DMS79 (cell line): ENCODE data around the gene KCNMA1.

ENCODE experiments used
- DNase-seq: peaks from one replicate; lab custom pipeline; 2025; lab: John Stamatoyannopoulos, UW

KCNMA1 gene

GRCh38 chr10:77111611-77112550, 525.7 kb downstream of the KCNMA1 start:
- no peak for DNase-seq

DNA sequence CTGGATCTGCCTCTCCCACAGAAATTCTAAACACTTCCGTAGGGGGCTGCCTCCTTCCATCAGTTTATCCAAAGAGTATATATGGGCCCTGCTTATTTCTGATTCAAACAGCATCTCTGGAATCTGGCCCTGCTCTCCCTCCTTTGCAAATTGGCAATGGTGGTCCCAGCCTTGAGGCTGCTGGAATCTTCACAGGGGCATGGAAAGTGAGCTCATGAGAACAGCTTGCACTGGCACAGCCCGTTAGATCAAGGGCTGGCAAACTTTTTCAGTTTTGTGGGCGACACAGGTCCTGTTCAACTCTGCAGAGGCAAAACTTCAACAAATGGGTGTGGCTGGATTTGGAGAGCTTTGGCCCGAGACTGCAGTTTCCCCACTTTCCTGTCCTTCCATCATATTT, 526.9 kb downstream of the KCNMA1 start:
- no peak for DNase-seq

DNA sequence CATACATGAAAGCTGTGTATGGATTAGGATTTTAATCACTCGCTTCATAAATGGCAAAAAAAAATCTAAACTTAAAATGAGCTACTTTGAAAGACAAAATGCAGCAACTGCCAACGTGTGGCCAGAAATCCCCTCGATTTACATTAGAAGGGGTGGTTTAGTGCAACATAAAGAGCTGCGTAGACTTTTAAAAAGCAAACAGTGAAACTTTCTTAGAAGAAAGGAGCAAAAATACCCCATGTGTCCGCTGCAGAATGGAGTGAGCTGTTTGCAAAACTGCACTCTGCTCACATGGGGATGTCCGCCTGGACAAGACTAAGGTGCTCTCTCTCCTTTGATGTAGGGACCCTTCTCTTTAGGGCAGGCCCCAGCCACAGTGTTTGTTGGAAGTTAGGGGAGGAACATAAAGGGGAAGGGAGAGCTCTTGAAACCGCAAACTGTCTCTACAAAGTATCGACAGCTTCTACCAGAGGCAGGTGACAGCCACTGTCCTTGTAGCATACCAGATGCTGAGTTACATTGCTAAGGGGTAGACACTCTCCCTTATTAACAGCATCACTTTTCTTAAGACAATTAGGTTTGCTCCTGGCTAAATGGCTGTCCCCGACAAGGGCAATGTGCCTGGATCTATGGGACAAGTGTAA, 528.1 kb downstream of the KCNMA1 start:
- DNase-seq: no peak

GRCh38 chr10:77106676-77107075, 530.9 kb downstream of the KCNMA1 start:
- DNase-seq: no peak

GRCh38 chr10:77105761-77106221, 531.8 kb downstream of the KCNMA1 start:
- DNase-seq: no peak

DNA sequence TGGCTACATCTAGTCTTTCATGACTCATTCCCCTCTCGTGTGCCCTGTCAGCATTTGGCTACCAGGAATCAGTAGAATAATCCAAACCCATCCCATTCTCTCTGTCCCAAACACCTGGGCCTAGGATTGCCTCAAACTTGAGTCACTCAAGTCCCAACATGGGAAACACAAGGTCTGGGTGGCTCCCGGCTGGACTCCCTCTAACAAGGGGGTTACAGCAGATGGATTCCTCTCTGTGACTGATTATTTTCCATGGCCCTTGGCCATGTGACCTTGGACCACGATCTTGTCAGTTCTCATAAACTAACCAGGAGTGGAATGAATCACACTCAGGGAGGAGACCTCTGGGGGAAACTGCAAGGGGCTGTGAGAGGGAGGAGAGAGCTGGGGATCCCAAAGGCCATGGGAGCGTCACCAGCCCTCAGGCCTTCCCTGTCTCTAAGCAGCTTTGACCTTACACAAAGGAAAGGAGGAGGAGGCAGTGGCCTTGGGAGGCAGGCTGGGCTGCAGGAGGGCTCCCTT, 533.1 kb downstream of the KCNMA1 start:
- DNase-seq: no peak

DNA sequence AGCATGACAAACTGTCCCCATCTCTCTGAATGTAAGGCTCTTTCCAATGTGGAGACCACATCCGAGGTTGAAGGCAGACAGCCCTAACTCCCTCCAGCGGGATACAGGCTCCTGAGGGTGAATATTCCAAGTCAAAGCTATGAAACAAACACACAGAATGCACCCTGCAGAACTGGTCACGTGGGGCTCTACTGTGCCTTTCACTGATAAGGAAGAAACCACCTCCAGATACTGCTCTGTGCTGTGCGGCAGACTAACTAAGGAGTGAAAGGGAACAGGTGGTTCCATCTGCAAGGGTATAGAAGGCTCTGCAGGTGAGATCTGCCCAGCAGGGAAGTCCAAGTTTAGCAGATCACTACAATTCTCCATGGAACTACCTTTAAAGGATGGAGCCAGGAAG, 534.4 kb downstream of the KCNMA1 start:
- DNase-seq: no peak

GRCh38 chr10:77101341-77101740, 536.3 kb downstream of the KCNMA1 start:
- DNase-seq: no peak

GRCh38 chr10:77099136-77099535, 538.5 kb downstream of the KCNMA1 start:
- DNase-seq: no peak

DNA sequence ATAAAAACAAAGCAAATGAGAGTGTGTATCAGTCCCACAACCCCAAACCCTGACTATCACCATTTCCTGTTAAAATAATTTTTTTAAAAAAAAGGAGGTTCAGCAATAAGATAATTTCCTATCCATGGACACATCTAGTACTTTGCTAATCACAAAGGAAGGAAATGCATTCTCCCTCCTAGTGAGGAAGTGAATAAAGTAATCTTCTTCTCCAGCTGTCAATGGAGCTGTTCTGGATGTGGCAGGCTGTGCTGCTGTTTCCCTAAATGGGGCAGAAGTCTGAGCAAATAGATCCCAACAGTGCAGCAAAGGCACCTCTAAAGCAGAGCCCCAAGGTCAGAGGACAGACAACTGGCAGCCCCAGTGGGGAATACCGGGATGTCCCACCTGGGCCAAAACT, 540.0 kb downstream of the KCNMA1 start:
- no peak for DNase-seq

DNA sequence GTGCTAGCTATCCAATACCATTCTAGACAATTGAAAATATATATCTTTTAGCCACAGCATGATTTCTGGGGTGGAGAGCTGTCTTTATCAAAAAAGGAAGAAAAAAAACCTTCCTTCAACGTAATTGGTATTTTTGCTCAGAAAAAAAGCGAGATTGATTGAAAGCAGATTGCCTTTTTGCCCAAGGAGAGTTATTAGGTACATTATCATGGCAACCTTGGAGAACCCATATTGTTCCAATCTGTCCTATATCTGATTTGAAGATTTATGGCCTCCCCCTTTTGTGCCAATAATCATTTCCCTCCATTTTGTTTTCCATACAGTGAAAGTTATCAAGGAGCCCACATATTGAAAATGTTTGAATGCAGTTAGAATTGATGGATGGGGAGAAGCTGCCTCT, 544.5 kb downstream of the KCNMA1 start:
- no peak for DNase-seq

DNA sequence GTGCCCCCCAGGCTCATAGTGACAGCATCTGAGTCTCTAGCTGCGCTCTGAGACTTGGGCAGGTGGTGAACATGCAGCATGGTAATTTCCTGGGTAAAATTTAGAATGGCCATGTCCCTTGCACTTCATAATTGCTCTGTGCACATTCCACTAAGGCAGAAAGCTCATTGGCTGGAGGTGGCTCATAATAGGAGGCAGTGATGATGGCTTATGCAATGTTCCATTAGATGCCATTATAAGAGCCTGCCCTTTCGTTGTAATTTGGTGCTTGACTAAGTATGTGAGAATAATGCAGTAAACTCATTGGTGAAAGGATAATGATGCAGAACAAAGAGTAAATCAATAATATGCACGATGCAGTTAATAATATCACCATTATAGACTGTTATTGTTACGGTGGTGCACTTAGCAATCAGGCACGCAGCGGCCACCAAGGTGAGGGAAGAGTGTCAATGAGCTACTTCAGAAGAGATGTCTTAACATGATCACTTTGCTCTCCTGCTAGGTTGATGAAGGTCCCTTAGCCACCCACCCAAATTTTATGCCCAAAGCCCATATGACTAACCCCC, 545.9 kb downstream of the KCNMA1 start:
- DNase-seq: peak; percentile 64

DNA sequence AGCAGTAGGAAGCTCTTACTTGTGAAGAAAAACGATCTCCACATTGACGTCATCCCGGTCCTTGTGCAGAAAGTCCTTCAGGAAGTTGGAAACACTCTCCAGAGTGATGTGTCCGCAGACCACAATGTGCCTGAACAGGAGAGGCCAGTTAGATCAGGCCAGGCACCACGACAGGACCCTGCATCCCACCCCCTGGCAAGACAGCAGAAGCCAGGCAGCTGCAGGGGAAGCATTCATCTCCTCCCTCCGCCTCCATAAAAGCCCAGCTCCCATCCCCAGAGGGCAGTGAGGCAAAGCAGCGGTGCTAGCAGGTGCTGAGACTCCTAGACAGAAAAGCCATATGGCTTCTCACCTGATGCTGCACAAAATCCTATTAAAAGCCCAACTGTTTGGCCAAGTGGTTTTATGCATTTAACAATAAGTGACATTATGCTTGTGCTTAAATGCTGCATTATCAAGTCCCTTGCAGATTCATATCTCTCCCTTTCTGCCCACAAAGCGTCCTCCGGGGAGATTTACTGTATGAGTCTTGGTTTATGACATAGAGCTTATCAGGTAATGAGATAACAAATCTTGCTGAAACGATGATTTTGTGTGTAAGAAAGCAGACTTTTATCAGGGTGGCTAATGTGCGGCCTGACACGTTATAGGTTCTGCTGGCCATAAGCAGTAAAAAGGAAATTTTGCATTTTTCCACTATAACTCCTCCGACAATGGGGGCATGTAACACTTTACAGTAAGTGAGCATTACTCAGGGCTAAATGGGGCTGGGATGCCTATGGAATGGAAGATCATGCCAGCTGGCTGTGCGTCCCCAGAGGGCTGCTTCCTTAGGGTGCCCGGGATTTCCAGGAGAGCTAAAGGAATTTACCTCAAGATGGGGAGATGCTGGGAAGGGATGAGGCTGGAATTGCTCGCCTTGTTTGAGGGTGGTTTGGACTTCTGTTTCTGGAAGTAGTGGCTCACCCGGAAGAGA, 546.9 kb downstream of the KCNMA1 start:
- DNase-seq: no peak

DNA sequence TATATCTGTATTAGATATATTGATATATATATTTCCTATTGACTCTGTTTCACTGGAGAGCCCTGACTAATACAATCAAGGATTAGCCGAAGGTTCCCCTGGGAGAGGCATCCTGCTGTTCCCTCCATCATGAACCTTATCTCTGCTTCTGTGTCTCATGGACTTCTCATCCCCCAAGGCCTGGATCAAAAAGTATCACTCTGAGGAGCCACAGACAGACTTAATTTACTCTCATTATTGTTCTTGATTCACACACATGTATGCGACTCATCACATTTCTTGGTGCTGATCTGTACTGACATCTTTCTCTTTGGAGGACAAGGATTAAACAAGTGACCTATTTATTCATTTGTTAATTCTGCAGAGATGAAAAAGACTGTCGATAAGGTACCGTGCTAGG, 550.2 kb downstream of the KCNMA1 start:
- DNase-seq: no peak

GRCh38 chr10:77086081-77086480, 551.5 kb downstream of the KCNMA1 start:
- no peak for DNase-seq

DNA sequence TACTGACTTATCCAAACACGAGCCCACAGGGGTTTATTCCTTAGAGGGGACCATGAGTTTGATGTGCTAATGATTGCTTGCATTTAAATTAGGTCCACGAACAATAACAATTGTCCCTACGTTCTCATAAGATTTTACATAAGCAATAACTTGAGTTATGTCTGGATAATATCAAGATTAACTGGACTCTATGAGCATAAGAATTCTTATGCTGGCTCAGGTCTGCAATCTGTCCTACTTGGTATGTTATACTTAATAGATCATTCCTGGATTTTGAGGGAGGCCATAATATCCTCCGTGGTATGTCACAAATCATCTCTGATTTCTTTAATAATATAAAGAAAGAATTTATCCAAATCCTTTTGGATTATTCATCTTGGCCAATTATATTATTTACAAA, 552.3 kb downstream of the KCNMA1 start:
- no peak for DNase-seq

GRCh38 chr10:77084431-77085144, 553.0 kb downstream of the KCNMA1 start:
- DNase-seq: no peak

- no peak for DNase-seq
These were observed 554.9 kb downstream of the KCNMA1 start for GRCh38 chr10:77082601-77083252.

DNA sequence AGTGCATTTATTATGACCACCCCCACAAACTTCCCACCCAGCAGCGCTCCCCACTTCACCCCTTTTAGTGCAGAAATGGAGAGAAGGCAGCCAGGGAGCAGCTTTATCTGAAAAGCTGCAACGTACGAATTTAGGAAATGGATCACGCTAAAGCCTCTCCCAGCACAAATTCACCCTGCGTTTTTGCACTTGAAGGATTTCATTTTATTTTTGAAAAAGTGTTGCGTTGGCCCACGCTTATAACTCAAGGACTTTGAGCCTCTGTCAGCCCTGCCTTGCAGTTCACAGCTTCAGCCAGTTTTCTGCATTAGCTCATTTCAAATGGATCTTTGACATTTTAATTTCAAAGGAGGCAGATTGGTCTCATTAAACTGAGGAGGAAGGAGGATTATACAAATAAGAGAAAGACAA, 556.1 kb downstream of the KCNMA1 start:
- no peak for DNase-seq

- no peak for DNase-seq
These were observed 557.1 kb downstream of the KCNMA1 start for GRCh38 chr10:77080361-77081027.
